ENCODE data around the gene CSRP1. TPM values are rescaled to one million over a fixed set of nuclear protein-coding genes. Genes with fewer than 3 reads are reported as not detected.

Gene CSRP1
- total RNA-seq, 2 experiments from 2014 or later, result 46.4 to 89.8 TPM

- H3K4me2 ChIP-seq (ENCODE audit: low read length), result no peak overlapping the region
- no peak overlapping the region for H3K4me3 ChIP-seq (ENCODE audit: low read depth, low read length, poor library complexity, severe bottlenecking)
- no peak overlapping the region for H2AFZ ChIP-seq (ENCODE audit: low read length)
- no peaks in the 10 kb centered on the region for H3K4me1 ChIP-seq (ENCODE audit: insufficient read depth, low read length, poor library complexity, severe bottlenecking)
- BruUV-seq (replicated peaks), result no TSS peak
- no peak overlapping the region for H3K27ac ChIP-seq (ENCODE audit: low read depth, low read length, poor library complexity, severe bottlenecking)
- no peaks in the 10 kb centered on the region for H3K9me3 ChIP-seq (ENCODE audit: low read length)
- H3K79me2 ChIP-seq (ENCODE audit: insufficient read depth, low read depth, low read length), result no peaks in the 10 kb centered on the region
- DNase-seq (ENCODE audit: low spot score), result no peak
- H3K9me2 ChIP-seq (ENCODE audit: insufficient read depth, low read length), result no peaks in the 10 kb centered on the region
- ChIA-PET CTCF (ENCODE audit: unreplicated experiment) (no interaction called here), POLR2A (no interaction called here)
- no peaks in the 10 kb centered on the region for H3K36me3 ChIP-seq (ENCODE audit: insufficient read depth, low read length)
- H4K20me1 ChIP-seq (ENCODE audit: insufficient read depth, low read length), result no peaks in the 10 kb centered on the region
- intact Hi-C loops (cut with micrococcal nuclease; ENCODE audit: unreplicated experiment), result no loop called here
- TF ChIP-seq, protein P1, sequence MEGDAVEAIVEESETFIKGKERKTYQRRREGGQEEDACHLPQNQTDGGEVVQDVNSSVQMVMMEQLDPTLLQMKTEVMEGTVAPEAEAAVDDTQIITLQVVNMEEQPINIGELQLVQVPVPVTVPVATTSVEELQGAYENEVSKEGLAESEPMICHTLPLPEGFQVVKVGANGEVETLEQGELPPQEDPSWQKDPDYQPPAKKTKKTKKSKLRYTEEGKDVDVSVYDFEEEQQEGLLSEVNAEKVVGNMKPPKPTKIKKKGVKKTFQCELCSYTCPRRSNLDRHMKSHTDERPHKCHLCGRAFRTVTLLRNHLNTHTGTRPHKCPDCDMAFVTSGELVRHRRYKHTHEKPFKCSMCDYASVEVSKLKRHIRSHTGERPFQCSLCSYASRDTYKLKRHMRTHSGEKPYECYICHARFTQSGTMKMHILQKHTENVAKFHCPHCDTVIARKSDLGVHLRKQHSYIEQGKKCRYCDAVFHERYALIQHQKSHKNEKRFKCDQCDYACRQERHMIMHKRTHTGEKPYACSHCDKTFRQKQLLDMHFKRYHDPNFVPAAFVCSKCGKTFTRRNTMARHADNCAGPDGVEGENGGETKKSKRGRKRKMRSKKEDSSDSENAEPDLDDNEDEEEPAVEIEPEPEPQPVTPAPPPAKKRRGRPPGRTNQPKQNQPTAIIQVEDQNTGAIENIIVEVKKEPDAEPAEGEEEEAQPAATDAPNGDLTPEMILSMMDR (conservative IDR thresholded peaks at IDR 0.05; ENCODE audit: low read length), result no peak
- TF ChIP-seq EZH2phosphoT487 (IDR thresholded peaks at IDR 0.05; ENCODE audit: borderline replicate concordance, low read depth, low read length), result no peak
Measured at GRCh38 chr1:201554789-201555592, 48.1 kb upstream of the CSRP1 start.

- no peak overlapping the region for H3K27ac ChIP-seq (ENCODE audit: low read depth, low read length, poor library complexity, severe bottlenecking)
- intact Hi-C loops (cut with micrococcal nuclease; ENCODE audit: unreplicated experiment), result no loop called here
- no peaks in the 10 kb centered on the region for H3K36me3 ChIP-seq (ENCODE audit: insufficient read depth, low read length)
- H2AFZ ChIP-seq (ENCODE audit: low read length), result no peak overlapping the region
- ChIA-PET CTCF (ENCODE audit: unreplicated experiment) (no interaction called here), POLR2A (no interaction called here)
- no peaks in the 10 kb centered on the region for H3K9me2 ChIP-seq (ENCODE audit: insufficient read depth, low read length)
- no peaks in the 10 kb centered on the region for H3K4me1 ChIP-seq (ENCODE audit: insufficient read depth, low read length, poor library complexity, severe bottlenecking)
- H3K79me2 ChIP-seq (ENCODE audit: insufficient read depth, low read depth, low read length), result no peaks in the 10 kb centered on the region
- no TSS peak for BruUV-seq (replicated peaks)
- no peaks in the 10 kb centered on the region for H3K9me3 ChIP-seq (ENCODE audit: low read length)
- no peak overlapping the region for H3K4me3 ChIP-seq (ENCODE audit: low read depth, low read length, poor library complexity, severe bottlenecking)
- TF ChIP-seq, protein P1 (conservative IDR thresholded peaks at IDR 0.05; ENCODE audit: low read length), result no peak
- no peak for TF ChIP-seq EZH2phosphoT487 (IDR thresholded peaks at IDR 0.05; ENCODE audit: borderline replicate concordance, low read depth, low read length)
- no peak overlapping the region for H3K4me2 ChIP-seq (ENCODE audit: low read length)
- H4K20me1 ChIP-seq (ENCODE audit: insufficient read depth, low read length), result no peaks in the 10 kb centered on the region
- DNase-seq (ENCODE audit: low spot score), result no peak
Measured at GRCh38 chr1:201554190-201554600, 47.3 kb upstream of the CSRP1 start.

GRCh38 chr1:201553496-201554189 is 46.7 kb upstream of the CSRP1 start:
- no peak for TF ChIP-seq EZH2phosphoT487 (IDR thresholded peaks at IDR 0.05; ENCODE audit: borderline replicate concordance, low read depth, low read length)
- TF ChIP-seq, protein P1 (conservative IDR thresholded peaks at IDR 0.05; ENCODE audit: low read length), result no peak
- no peak overlapping the region for H2AFZ ChIP-seq (ENCODE audit: low read length)
- H3K36me3 ChIP-seq (ENCODE audit: insufficient read depth, low read length), result no peaks in the 10 kb centered on the region
- no peak for DNase-seq (ENCODE audit: low spot score)
- H3K4me1 ChIP-seq (ENCODE audit: insufficient read depth, low read length, poor library complexity, severe bottlenecking), result no peaks in the 10 kb centered on the region
- intact Hi-C loops (cut with micrococcal nuclease; ENCODE audit: unreplicated experiment), result no loop called here
- POLR2A ChIA-PET, result no interaction called here
- H4K20me1 ChIP-seq (ENCODE audit: insufficient read depth, low read length), result no peaks in the 10 kb centered on the region
- H3K4me2 ChIP-seq (ENCODE audit: low read length), result no peak overlapping the region
- H3K9me2 ChIP-seq (ENCODE audit: insufficient read depth, low read length), result no peaks in the 10 kb centered on the region
- no peaks in the 10 kb centered on the region for H3K79me2 ChIP-seq (ENCODE audit: insufficient read depth, low read depth, low read length)
- no TSS peak for BruUV-seq (replicated peaks)
- CTCF ChIA-PET (ENCODE audit: unreplicated experiment), result no interaction called here
- H3K27ac ChIP-seq (ENCODE audit: low read depth, low read length, poor library complexity, severe bottlenecking), result no peak overlapping the region
- H3K4me3 ChIP-seq (ENCODE audit: low read depth, low read length, poor library complexity, severe bottlenecking), result no peak overlapping the region
- no peaks in the 10 kb centered on the region for H3K9me3 ChIP-seq (ENCODE audit: low read length)
